Measurements from ENCODE around the gene ATP6V0C.
"Not testable (repeated sequence)": the region's sequence is repeated elsewhere in the genome, so short reads cannot be mapped to it uniquely, and the experiment has no call there.

ATP6V0C gene

GRCh38 chr16:2529961-2530628 is 16.3 kb downstream of the ATP6V0C start:
- no peak for DNase-seq

- no peak for DNase-seq
These were observed 17.0 kb downstream of the ATP6V0C start for GRCh38 chr16:2530629-2531318.

- no peak for DNase-seq
These were observed 17.6 kb downstream of the ATP6V0C start, which contains the start of gene CEMP1 for GRCh38 chr16:2531371-2531695. CEMP1 (minus strand) TSS chr16:2531408; CDS start chr16:2531073, 335 bp downstream.

GRCh38 chr16:2531696-2532493 is 18.1 kb downstream of the ATP6V0C start:
- DNase-seq, result peak; percentile 76

- DNase-seq, result no peak
These were observed 18.9 kb downstream of the ATP6V0C start for GRCh38 chr16:2532494-2533141.

- not testable (repeated sequence) for DNase-seq
These were observed 19.5 kb downstream of the ATP6V0C start for GRCh38 chr16:2533142-2533755.

GRCh38 chr16:2533912-2534311 is 20.2 kb downstream of the ATP6V0C start:
- DNase-seq, result no peak

GRCh38 chr16:2534335-2534734 is 20.6 kb downstream of the ATP6V0C start:
- DNase-seq, result not testable (repeated sequence)

GRCh38 chr16:2535625-2536013 is 21.9 kb downstream of the ATP6V0C start:
- no peak for DNase-seq

GRCh38 chr16:2537451-2538379 is 24.0 kb downstream of the ATP6V0C start, which contains the start of gene PDPK1:
PDPK1 (plus strand) TSS chr16:2538021; CDS start chr16:2538113, 92 bp downstream.
- peak; percentile 66 for DNase-seq

- not testable (repeated sequence) for DNase-seq
These were observed 25.6 kb downstream of the ATP6V0C start for GRCh38 chr16:2539192-2539844.

GRCh38 chr16:2539845-2540458 is 26.2 kb downstream of the ATP6V0C start:
- not testable (repeated sequence) for DNase-seq

- DNase-seq, result not testable (repeated sequence)
These were observed 27.2 kb downstream of the ATP6V0C start for GRCh38 chr16:2540912-2541311.

GRCh38 chr16:2541409-2541808 is 27.7 kb downstream of the ATP6V0C start:
- DNase-seq, result not testable (repeated sequence)

- not testable (repeated sequence) for DNase-seq
These were observed 30.0 kb downstream of the ATP6V0C start for GRCh38 chr16:2543771-2544170.

- not testable (repeated sequence) for DNase-seq
These were observed 36.6 kb downstream of the ATP6V0C start for GRCh38 chr16:2550283-2550878.

GRCh38 chr16:2551420-2551889 is 37.7 kb downstream of the ATP6V0C start:
- not testable (repeated sequence) for DNase-seq

GRCh38 chr16:2554709-2555425 is 41.1 kb downstream of the ATP6V0C start:
- DNase-seq, result not testable (repeated sequence)

GRCh38 chr16:2557150-2557549 is 43.4 kb downstream of the ATP6V0C start:
- not testable (repeated sequence) for DNase-seq
